Liver (tissue), 9 donors: ENCODE results near the gene ZNF566. TPM values are rescaled to one million over a fixed set of nuclear protein-coding genes. Genes with fewer than 3 reads are reported as not detected.

ENCODE experiments used
- DNase-seq: peaks from one replicate; pipeline ENCODE4 v3.0.0-alpha.2; 2017; ENCODE audit warnings: low spot score
- H3K27ac ChIP-seq, 2 donors: one replicate each; pipeline ENCODE4 v1.7.0; 2013; ENCODE audit warnings: inconsistent platforms in 2 of 2, low read length in 2 of 2, control low read depth in 1 of 2, low read depth in 1 of 2, mild to moderate bottlenecking in 1 of 2
- H3K27me3 ChIP-seq, 4 donors: one replicate each; pipeline versions ENCODE4 v1.6.1 to v1.7.0; 2013; ENCODE audit warnings: low read length in 3 of 4, inconsistent platforms in 1 of 4, mild to moderate bottlenecking in 1 of 4, moderate library complexity in 1 of 4; ENCODE audit not compliant: control insufficient read depth in 4 of 4, insufficient read depth in 4 of 4
- H3K36me3 ChIP-seq, 4 donors: one replicate each; pipeline versions ENCODE4 v1.6.1 to v1.7.0; 2013; ENCODE audit warnings: low read length in 3 of 4, mild to moderate bottlenecking in 3 of 4, low read depth in 1 of 4, moderate library complexity in 1 of 4; ENCODE audit not compliant: control insufficient read depth in 4 of 4, insufficient read depth in 3 of 4
- H3K4me1 ChIP-seq, 4 donors: one replicate each; pipeline versions ENCODE4 v1.6.1 to v1.7.0; 2013; ENCODE audit warnings: low read length in 3 of 4, mild to moderate bottlenecking in 3 of 4, moderate library complexity in 1 of 4; ENCODE audit not compliant: control insufficient read depth in 4 of 4, insufficient read depth in 4 of 4
- H3K4me3 ChIP-seq, 3 donors: one replicate each; pipeline versions ENCODE4 v1.6.1 to v1.7.0; 2013; ENCODE audit warnings: low read length in 3 of 3, control low read depth in 1 of 3, low read depth in 1 of 3, mild to moderate bottlenecking in 1 of 3
- H3K9ac ChIP-seq, 2 donors: one replicate each; pipeline ENCODE4 v1.7.0; 2013; ENCODE audit warnings: low read length in 2 of 2, mild to moderate bottlenecking in 2 of 2, moderate library complexity in 2 of 2, control low read depth in 1 of 2, low read depth in 1 of 2
- H3K9me3 ChIP-seq, 4 donors: one replicate each; pipeline versions ENCODE4 v1.6.1 to v1.7.0; 2013; ENCODE audit warnings: low read length in 3 of 4; ENCODE audit not compliant: control insufficient read depth in 4 of 4
- ATF3 ChIP-seq: IDR thresholded peaks from 2 replicates; pipeline ENCODE4 v1.6.1; 2016; ENCODE audit warnings: antibody characterized with exemption
- CTCF ChIP-seq: fragments of 150-350 bp; IDR thresholded peaks from 2 replicates; pipeline ENCODE4 v1.5.1; 2017; ENCODE audit warnings: improper control_type of control experiment, low read depth, low read length; ENCODE audit not compliant: missing input control
- EGR1 ChIP-seq, 2 donors: IDR thresholded peaks; 2 replicates each; pipeline ENCODE4 v1.6.1; 2016 to 2018; ENCODE audit warnings: antibody characterized with exemption in 2 of 2, low read depth in 2 of 2
- FOXA1 ChIP-seq: IDR thresholded peaks from 2 replicates; pipeline ENCODE4 v1.6.1; 2016; ENCODE audit warnings: antibody characterized with exemption
- FOXA2 ChIP-seq: IDR thresholded peaks from 2 replicates; pipeline ENCODE4 v1.6.1; 2016; ENCODE audit warnings: antibody characterized with exemption
- GABPA ChIP-seq, 2 donors: IDR thresholded peaks in 1 of 2; conservative IDR thresholded peaks in 1 of 2; 2 replicates each; pipeline ENCODE4 v1.6.1; 2016; ENCODE audit warnings: antibody characterized with exemption in 2 of 2, mild to moderate bottlenecking in 1 of 2, moderate library complexity in 1 of 2
- HNF4A ChIP-seq, 2 donors: conservative IDR thresholded peaks; 2 replicates each; pipeline ENCODE4 v1.6.1; 2016; ENCODE audit warnings: antibody characterized with exemption in 2 of 2, mild to moderate bottlenecking in 2 of 2
- HNF4G ChIP-seq: IDR thresholded peaks from 2 replicates; pipeline ENCODE4 v1.6.1; 2016; ENCODE audit warnings: antibody characterized with exemption
- JUND ChIP-seq, 2 donors: IDR thresholded peaks; 2 replicates each; pipeline ENCODE4 v1.6.1; 2016; ENCODE audit warnings: antibody characterized with exemption in 2 of 2
- MAX ChIP-seq: IDR thresholded peaks from 2 replicates; pipeline ENCODE4 v1.6.1; 2016; ENCODE audit warnings: antibody characterized with exemption
- NR2F2 ChIP-seq: IDR thresholded peaks from 2 replicates; pipeline ENCODE4 v1.6.1; 2016; ENCODE audit warnings: antibody characterized with exemption
- RAD21 ChIP-seq, 2 donors: IDR thresholded peaks; 2 replicates each; pipeline ENCODE4 v1.6.1; 2016; ENCODE audit warnings: antibody characterized with exemption in 2 of 2, mild to moderate bottlenecking in 2 of 2
- REST ChIP-seq: IDR thresholded peaks from 2 replicates; pipeline ENCODE4 v1.6.1; 2016; ENCODE audit warnings: antibody characterized with exemption, mild to moderate bottlenecking
- RXRA ChIP-seq, 2 donors: IDR thresholded peaks; 2 replicates each; pipeline ENCODE4 v1.6.1; 2017 to 2018; ENCODE audit warnings: antibody characterized with exemption in 2 of 2, mild to moderate bottlenecking in 1 of 2
- SP1 ChIP-seq: IDR thresholded peaks from 2 replicates; pipeline ENCODE4 v1.6.1; 2018; ENCODE audit warnings: antibody characterized with exemption, mild to moderate bottlenecking
- TAF1 ChIP-seq: conservative IDR thresholded peaks from 2 replicates; pipeline ENCODE4 v1.6.1; 2016; ENCODE audit warnings: antibody characterized with exemption, mild to moderate bottlenecking
- YY1 ChIP-seq: IDR thresholded peaks from 2 replicates; pipeline ENCODE4 v1.6.1; 2016; ENCODE audit warnings: antibody characterized with exemption, mild to moderate bottlenecking
- ZBTB33 ChIP-seq: IDR thresholded peaks from 2 replicates; pipeline ENCODE4 v1.6.1; 2016; ENCODE audit warnings: antibody characterized with exemption
- WGBS: extraction: QIAGEN DNeasy Blood & Tissue Kit; methylation state at CpG from one replicate; pipeline ENCODE4 v1.1.7; 2013; 5-methylcytosine and 5-hydroxymethylcytosine counted together
- polyA plus RNA-seq, 2 donors: library from polyadenylated mRNA; stranded (reverse) in 1 of 2; unstranded in 1 of 2; fragments of 200-250 nt in 1 of 2; fragments of >200 nt in 1 of 2; fragmentation: Nextera tagmentation in 1 of 2; extraction: Ambion mirVana in 1 of 2; gene quantifications; one replicate each; pipeline versions ENCODE4 v1.2.1 to v1.2.3, GENCODE V29; 2013 to 2015
- total RNA-seq, 2 donors: library from RNA; depleted of rRNA; stranded (reverse); fragments of >200 nt; gene quantifications; one replicate each; pipeline ENCODE4 v1.2.3, GENCODE V29; 2014
- donor health status: healthy.
- donor health status: healthy.
- donor health status: healthy.
- donor health status: healthy.
- donor health status: healthy.

The ZNF566 gene
- total and polyA plus RNA-seq, 4 donors: 1.5 to 11.1 (median 6.3) TPM

GRCh38 chr19:36514012-36514612, 24.8 kb upstream of the ZNF566 start:
- Histone ChIP-seq H3K36me3 (peaks cover 17 to 59% (median 51%) of the 10 kb centered on the region in 4 donors), H3K9me3 (peaks cover 41 to 95% (median 66%) of the 10 kb centered on the region in 4 donors), H3K27me3 (no peaks in the 10 kb centered on the region), H3K4me1 (no peaks in the 10 kb centered on the region), H3K27ac (no peak overlapping the region), H3K9ac (no peak overlapping the region), H3K4me3 (peak overlapping the region in 2 of 3 donors; percentile 48 to 71)
- TF ChIP-seq FOXA2: no peak
- TF ChIP-seq EGR1 (IDR thresholded peaks at IDR 0.05; ENCODE audit: low read depth in 2 of 2): no peak
- TF ChIP-seq MAX: no peak
- no peak for TF ChIP-seq SP1
- no peak for TF ChIP-seq REST
- TF ChIP-seq TAF1: no peak
- no peak for TF ChIP-seq HNF4A (conservative IDR thresholded peaks at IDR 0.05)
- no peak for TF ChIP-seq RAD21 (IDR thresholded peaks at IDR 0.05)
- TF ChIP-seq JUND (IDR thresholded peaks at IDR 0.05): no peak
- TF ChIP-seq CTCF: no peak
- no peak for TF ChIP-seq YY1
- no peak for TF ChIP-seq HNF4G
- no peak for TF ChIP-seq ATF3
- TF ChIP-seq RXRA (IDR thresholded peaks at IDR 0.05): no peak
- no peak for TF ChIP-seq FOXA1
- DNase-seq: no peak
- WGBS: 97% methylated on average over 2 of the region's 2 CpGs

- WGBS: 88% methylated on average over 3 of the region's 3 CpGs
- no peaks in the 10 kb centered on the region for H3K27me3 ChIP-seq
- H3K36me3 ChIP-seq: peaks cover 0 to 8% (median 1%) of the 10 kb centered on the region in 4 donors
- H3K27ac ChIP-seq: no peak overlapping the region
- no peak overlapping the region for H3K4me3 ChIP-seq
- H3K9me3 ChIP-seq: peaks cover 33 to 58% (median 36%) of the 10 kb centered on the region in 4 donors
- no peak for DNase-seq
- no peak overlapping the region for H3K9ac ChIP-seq
- H3K4me1 ChIP-seq: no peaks in the 10 kb centered on the region
- TF ChIP-seq RXRA (IDR thresholded peaks at IDR 0.05) (no peak), YY1 (no peak), CTCF (no peak), MAX (no peak), HNF4A (conservative IDR thresholded peaks at IDR 0.05) (no peak), ATF3 (no peak), FOXA2 (no peak), TAF1 (no peak), JUND (IDR thresholded peaks at IDR 0.05) (no peak), GABPA (IDR thresholded peaks at IDR 0.05 in 1 of 2, conservative IDR thresholded peaks at IDR 0.05 in 1 of 2) (no peak), NR2F2 (no peak), RAD21 (IDR thresholded peaks at IDR 0.05) (no peak), EGR1 (IDR thresholded peaks at IDR 0.05; ENCODE audit: low read depth in 2 of 2) (no peak), SP1 (no peak), FOXA1 (no peak), ZBTB33 (no peak), HNF4G (no peak)
Observed at GRCh38 chr19:36508325-36508724, 19.0 kb upstream of the ZNF566 start.
